HG03565 (cell line): Measurements from ENCODE around the gene AGPAT4.

Source experiments
- ATAC-seq: cut with Tn5 transposase; IDR thresholded peaks from one replicate; pipeline ENCODE4 v1.9.1; 2021; ENCODE audit warnings: mild to moderate bottlenecking, moderate library complexity; ENCODE audit not compliant: unreplicated experiment

The AGPAT4 gene

GRCh38 chr6:161143663-161144430 lies 130.0 kb downstream of the AGPAT4 start:
- ATAC-seq, result no peak

DNA sequence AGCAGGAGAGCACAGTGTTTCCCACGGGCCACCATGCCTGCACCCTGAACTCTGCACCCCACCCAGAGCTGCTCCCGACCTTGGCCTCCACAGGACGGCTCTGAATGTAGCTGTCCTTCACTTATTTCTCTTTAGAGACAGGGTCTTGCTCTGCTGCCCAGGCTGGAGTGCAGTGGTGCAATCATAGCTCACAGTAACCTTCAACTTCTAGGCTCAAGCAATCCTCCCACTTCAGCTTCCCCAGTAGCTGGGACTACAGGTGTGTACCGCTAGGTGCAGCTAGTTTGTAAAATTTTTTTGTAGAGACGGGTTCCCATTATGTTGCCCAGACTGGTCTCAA lies 130.9 kb downstream of the AGPAT4 start:
- no peak for ATAC-seq

GRCh38 chr6:161141173-161141572 lies 132.7 kb downstream of the AGPAT4 start:
- ATAC-seq, result no peak

DNA sequence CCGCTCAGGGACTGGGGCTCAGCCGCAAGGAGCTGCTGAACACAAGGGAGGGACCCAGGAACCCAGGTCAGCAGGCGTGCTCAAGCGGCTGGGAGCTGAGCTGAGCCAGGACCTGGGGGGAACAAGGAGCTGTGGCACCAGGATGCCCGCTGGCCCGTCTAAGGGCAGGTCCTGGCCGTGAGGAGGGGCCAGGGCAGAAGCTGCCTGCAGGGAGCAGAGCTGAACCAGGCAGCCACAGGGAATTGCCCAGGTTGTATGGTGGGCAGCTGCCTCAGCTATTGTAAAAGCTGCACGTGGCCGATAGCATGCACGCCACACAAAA lies 133.3 kb downstream of the AGPAT4 start:
- no peak for ATAC-seq

DNA sequence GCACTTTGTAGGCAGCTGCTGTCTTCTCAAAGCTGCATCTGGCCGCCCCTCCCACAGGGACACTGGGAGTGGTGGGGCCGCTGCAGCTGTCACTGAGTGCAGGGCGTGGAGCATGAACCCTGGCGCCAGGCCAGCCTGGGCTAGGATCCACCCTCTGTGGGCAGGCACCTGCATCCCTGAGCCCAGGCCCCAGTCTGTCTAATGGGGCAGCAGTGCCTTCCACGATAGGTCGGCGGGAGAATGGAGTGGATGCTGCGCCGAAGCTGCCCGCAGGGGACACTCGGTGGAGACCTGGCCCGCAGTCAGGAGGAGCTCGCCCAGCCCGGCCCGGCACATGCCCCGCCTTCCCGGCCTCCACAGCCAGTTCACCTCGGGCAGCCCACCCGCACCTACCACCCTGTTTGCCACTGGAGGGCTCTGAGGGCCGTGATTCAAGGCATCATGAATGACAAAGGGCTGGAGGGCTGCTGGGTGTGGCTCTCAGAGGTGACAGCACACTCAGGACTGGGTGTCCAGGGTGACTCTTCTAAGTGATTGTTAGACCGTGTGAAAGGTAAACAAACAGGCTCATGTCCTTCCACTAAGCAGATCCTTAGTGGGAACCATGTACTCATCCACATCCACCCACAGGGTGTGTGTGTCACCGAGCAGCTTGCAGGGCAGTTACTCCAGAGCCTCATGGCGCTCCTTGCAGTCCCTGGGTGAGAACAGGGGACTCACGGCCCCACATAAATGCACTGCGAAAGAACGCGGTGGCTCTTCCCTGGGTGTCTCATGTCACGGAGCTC lies 133.9 kb downstream of the AGPAT4 start:
- ATAC-seq, result no peak

- ATAC-seq, result no peak
Observed at GRCh38 chr6:161139304-161139765, 134.5 kb downstream of the AGPAT4 start.

- ATAC-seq, result no peak
Observed at GRCh38 chr6:161138543-161139303, 135.1 kb downstream of the AGPAT4 start.

DNA sequence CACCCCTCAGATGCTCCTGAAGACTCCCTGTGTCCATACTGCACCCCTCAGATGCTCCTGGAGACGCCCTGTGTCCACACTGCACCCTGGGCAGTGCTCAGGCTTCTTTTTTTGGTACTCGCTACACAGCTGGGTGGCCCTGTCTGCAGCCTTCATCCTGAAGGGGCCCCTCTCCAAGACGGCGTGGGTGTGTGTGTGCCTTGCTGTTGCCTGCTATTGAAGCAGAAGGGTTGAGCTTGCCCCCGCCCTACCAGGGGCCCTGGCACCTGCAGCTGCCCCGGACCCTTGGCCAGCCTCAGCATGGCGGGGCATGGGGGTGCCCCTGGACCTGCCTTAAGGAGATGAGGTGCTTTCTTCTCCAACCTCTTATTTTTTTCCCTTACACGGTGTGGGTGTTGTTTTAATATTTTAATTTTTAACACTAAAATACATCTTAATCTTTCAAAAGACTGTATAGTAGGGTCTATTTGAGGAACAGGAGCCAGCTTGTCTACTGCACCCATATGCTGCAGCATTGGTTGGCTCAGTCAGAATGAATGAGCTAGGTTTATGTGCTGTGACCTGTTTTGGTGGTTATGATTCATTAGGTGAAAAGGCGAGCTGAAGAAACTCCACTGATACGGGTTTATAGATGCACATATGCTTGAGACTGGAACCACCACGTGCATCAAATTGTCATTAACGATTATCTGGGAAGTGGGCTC lies 135.9 kb downstream of the AGPAT4 start:
- ATAC-seq, result no peak

GRCh38 chr6:161137320-161137719 lies 136.5 kb downstream of the AGPAT4 start:
- no peak for ATAC-seq

- ATAC-seq, result no peak
Observed at GRCh38 chr6:161136655-161137054, 137.2 kb downstream of the AGPAT4 start.

- ATAC-seq, result no peak
Observed at GRCh38 chr6:161135695-161136591, 137.9 kb downstream of the AGPAT4 start.

DNA sequence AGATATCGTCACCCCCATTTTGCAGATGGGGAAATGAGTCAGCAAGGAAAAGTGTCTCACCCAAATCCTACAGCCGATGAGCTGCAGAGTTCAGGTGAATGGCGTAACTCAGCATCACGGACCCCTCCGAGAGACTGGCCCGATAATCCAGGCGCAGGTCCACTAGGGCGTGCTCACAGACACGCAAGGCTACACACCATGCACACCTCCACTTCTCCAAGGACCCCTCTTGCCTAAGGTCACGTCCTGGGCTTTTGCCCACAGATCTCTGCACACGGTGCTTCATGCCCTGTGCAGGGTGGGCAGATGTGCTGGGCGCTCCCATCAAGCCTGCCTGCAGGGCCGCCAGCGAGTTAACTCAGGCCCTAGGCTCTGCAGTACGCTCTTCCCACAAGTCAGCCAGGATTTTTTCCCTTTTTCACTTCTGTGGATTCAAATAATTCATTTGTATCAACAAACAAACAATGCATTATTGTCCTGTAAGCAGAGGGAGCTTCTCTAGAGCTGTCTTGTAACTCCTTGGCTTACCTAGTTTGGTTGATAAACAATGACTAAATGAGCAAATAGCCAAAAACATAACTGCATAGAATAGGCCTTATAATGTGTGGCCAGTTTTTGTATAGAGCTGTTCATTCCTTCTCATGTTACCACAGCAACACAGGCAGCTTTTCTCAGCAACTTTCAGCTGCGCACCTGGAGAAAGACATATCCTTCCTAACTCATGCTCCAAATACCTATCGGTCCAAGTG lies 139.1 kb downstream of the AGPAT4 start:
- ATAC-seq, result no peak

GRCh38 chr6:161133963-161134362 lies 139.9 kb downstream of the AGPAT4 start:
- no peak for ATAC-seq

- ATAC-seq, result no peak
Observed at GRCh38 chr6:161132384-161132783, 141.5 kb downstream of the AGPAT4 start.

- no peak for ATAC-seq
Observed at GRCh38 chr6:161130967-161131766, 142.7 kb downstream of the AGPAT4 start.

GRCh38 chr6:161130541-161130940 lies 143.3 kb downstream of the AGPAT4 start:
- ATAC-seq, result no peak

- ATAC-seq, result no peak
Observed at GRCh38 chr6:161128680-161129196, 145.1 kb downstream of the AGPAT4 start.

DNA sequence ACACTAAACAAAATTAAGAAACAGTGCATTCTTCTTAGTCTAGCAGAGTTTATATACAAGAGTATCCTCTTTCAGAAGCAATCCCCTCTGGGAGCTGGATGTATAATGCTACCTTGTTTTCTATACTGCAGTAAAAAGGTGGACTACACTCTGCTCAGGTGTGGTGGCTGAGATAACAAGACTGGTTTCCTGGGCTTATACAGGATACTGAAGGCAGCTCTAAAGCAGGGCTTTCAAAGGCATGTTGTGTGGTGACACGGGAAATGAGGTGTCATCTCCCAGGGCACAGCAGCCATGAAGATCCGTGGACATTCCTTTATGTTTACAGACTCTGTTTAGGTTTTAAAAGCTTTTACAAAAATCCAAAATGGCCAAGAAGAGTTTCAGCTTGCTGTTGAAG lies 145.6 kb downstream of the AGPAT4 start:
- ATAC-seq, result no peak
